ENCODE data around the gene ATP6V0C. TPM values are rescaled to one million over a fixed set of nuclear protein-coding genes. Genes with fewer than 3 reads are reported as not detected.

Gene ATP6V0C
- total and polyA plus RNA-seq, 2 of the 13 experiments (the other 11 are each of a cell fraction or from before 2014, with no cell fraction given), result 10.4 to 20.1 TPM

- TF ChIP-seq CEBPZ (IDR thresholded peaks at IDR 0.05; ENCODE audit: low read length), result no peak
- peak; percentile 23; the same call in 1 of the 2 replicates for TF ChIP-seq ATF3 (CRISPR knock-in tag; IDR thresholded peaks at IDR 0.05)
- TF ChIP-seq ZBTB39 (CRISPR knock-in tag; IDR thresholded peaks at IDR 0.05), result no peak
- peak; percentile 98 for TF ChIP-seq PRDM10 (CRISPR knock-in tag; IDR thresholded peaks at IDR 0.05; ENCODE audit: low read depth)
- 0 out of 2 replicates have a peak, but pooled peaks have one; percentile 27 for TF ChIP-seq ZNF546 (CRISPR knock-in tag; conservative IDR thresholded peaks at IDR 0.05)
- TF ChIP-seq NCOR1 (IDR thresholded peaks at IDR 0.05; ENCODE audit: borderline replicate concordance, low read length), result peak; percentile 19; the same call in 1 of the 2 replicates
- no peak for TF ChIP-seq TGIF2 (CRISPR knock-in tag; IDR thresholded peaks at IDR 0.05)
- no peak for TF ChIP-seq FOXK2 (IDR thresholded peaks at IDR 0.05)
- TF ChIP-seq THAP8 (CRISPR knock-in tag; IDR thresholded peaks at IDR 0.05; ENCODE audit: borderline replicate concordance), result no peak
- TF ChIP-seq BHLHE40 (IDR thresholded peaks at IDR 0.05; ENCODE audit: low read length), result peak; percentile 95
- no peak for TF ChIP-seq PBX2 (CRISPR knock-in tag; IDR thresholded peaks at IDR 0.05)
- peak; percentile 68; the same call in 1 of the 2 replicates for TF ChIP-seq FOXK1 (CRISPR knock-in tag; IDR thresholded peaks at IDR 0.05; ENCODE audit: borderline replicate concordance, low read depth)
- TF ChIP-seq ZNF543 (CRISPR knock-in tag; IDR thresholded peaks at IDR 0.05), result no peak; the same call in 1 of the 2 replicates
- 0 out of 2 replicates have a peak, but pooled peaks have one; percentile 27 for TF ChIP-seq ZNF292 (CRISPR knock-in tag; IDR thresholded peaks at IDR 0.05; ENCODE audit: borderline replicate concordance, low read depth)
Measured at GRCh38 chr16:2513405-2514332, at the start of gene ATP6V0C (continued).
